Suppressor macrophage treated with lipopolysaccharide for 1 hour (primary cell): Measurements from ENCODE around the gene UBE2O.

ENCODE experiments used
- DNase-seq, 3 donors: peaks; one replicate each; pipeline ENCODE4 v3.0.0-alpha.2; 2020 to 2022

Gene UBE2O

DNA sequence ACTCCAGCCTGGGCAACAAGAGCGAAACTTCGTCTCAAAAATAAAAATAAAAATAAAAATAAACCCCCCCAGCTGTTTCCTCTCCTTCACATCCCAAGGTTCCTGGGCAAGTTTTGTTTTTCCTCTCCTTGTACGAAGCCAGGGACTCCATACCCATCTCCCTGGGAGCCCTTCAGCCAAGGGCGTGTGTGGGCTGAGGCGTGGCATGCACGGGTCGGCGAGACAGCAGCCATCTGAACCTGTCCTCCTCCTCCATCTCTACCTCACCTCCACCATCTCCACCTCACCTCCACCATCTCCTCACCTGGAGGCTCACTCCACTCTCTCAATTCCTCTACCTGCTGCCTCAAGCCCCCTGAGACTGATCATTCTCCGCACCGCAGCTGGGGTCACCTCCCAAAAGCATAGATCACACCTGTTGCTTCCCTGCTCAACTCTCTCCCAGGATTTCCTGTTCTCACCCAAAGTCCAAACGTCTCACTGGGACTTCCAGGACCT is 31.3 kb upstream of the UBE2O start:
- no peak for DNase-seq

DNA sequence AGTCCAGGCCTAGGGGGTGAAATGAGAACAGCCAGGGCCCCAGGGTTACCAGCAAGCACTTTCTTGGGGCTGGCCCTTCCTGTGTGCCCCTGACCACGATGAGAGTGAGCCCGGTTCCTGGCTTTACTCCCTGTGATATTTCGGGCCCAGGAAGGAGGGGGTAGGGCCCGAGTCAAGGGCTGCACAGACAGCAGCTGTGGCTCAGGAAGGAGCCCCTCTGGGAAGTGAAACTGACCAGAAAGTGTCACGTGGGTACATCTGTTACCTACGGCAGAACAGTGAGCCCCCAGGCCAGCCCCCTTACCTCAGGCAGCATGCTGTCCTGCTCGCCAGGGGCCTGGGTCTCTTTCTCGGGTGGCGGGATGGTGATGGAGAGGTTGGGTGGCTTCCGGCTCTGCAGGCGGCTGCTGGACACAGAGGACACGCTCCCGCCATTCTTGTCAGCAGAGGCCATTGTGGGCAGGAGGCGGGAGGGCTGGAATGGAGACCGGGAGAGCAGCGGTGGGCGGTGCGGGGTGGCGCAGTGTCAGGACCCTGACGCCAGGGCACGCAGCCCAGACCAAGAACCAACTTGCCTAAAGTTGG is 28.2 kb upstream of the UBE2O start:
- DNase-seq = peak in 1 of 3 donors; percentile 53

DNA sequence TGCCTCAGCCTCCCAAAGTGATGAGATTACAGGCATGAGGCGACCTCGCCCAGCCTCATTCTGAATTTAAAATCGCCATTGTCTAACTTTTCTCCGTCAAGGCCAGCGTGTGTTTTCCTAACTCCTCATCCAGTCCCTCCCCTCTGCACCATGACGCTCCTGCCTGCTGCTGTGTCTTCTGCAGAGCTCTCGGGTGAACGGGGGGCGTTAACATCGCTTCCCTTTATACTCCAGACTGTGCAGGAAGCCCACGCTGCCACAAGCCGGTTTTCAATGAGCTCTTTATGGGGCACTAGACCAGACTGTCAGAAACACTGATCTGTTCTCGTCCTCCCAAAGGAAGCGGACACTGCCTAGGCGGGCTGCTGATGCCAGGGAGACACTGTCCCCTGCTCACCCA is 27.7 kb upstream of the UBE2O start:
- DNase-seq = peak; percentile 56 to 59 (median 59)

DNA sequence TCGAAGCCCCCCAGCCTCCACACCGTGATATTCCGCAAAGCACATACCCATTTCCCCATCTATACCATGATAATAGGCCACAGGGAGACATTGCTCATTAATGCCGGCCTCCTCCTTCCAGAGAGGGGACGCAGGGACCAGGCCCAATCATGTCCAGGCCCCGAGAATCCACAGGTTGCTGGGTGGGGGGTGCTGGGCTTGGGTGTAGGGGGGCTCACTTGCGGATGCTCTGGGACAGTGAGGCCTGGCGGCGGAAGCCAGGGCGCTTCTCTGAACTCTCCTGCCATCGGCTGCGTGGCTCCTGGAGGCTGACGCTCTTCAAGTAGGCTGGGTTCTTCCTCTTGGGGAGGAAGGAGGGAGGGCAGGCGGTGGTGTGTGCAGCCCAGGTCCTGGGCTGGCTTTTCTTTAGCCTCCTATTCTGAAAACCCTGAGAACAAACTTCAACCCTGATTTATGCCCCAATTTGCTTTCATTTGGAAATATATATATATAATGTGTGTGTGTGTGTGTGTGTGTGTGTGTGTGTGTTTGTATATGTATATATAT is 26.6 kb upstream of the UBE2O start:
- DNase-seq = peak in 1 of 3 donors; percentile 31

DNA sequence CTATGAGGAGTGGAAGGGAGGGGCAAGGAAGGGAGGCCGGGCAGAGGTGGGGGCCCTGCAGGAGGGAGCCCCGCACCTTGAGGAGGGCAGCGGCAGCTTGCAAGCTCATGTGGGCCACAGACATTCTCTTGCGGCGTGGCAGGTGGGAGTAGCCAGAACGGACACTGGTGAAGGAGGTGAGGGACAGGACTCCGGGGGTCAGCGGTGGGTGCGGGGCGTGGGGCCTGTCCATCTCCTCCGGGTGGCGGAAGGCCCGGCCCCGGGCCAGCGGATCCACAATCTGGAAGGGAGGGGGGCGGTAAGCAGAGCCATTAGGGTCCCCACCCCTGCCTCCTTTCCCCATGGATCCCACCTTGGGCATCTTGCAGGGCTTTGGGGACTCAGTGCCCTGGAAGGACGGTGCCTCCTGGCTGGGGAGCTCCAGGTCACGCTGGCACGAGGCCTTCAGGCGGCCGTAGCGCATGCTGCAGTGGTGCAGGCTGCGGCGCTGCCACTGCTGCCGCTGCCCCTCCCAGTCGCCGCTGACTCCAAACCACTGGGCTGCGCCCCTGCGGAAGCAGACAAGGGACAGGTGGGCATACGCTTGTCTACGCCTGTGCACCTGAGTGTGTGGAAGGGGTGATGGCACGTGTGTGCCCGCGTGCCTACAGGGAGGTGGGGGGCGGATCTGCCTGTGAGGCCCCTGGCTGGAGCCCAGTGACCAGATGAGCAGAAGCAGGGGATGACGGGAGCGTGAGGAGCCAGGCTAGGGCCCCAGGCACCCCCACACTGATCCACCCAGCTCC is 26.0 kb upstream of the UBE2O start:
- no peak for DNase-seq

DNA sequence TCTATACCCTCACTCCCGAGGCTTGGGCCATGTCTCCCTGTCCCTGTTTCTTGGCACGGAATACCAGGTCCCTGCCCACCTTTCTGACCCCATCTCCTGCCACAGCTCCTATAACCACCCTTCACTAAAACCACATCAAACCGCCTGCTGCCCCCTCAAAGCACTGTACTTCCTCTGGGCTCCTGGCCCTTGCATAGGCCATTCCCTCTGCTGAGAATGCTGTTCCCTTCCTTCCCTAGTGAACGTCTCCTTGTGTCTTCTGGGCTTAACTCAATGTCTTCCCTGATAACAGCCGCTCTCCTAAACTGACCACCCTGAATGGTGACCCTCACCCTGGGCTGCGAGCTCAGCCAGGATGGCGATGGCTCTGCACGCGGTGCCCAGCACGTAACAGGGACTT is 25.1 kb upstream of the UBE2O start:
- DNase-seq = no peak

DNA sequence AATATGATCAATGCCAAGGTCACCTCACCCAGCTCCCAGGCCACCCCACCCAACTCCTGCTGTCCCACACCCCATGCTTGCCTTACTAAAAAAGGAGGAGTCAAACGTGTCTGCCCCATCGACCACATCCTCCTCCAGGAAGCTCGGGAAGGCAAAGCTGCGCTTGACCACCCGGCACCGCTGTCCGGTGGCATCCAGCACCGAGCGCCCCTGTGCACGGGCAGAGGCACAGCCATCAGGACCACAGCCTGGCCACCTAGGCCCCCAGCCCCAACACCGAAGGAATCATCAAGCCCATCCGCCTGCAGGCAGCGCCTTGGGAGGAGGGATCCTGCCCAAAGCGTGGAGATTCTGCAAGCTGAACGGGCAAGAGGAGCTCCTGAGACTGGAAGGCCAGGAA is 24.6 kb upstream of the UBE2O start:
- DNase-seq = no peak

DNA sequence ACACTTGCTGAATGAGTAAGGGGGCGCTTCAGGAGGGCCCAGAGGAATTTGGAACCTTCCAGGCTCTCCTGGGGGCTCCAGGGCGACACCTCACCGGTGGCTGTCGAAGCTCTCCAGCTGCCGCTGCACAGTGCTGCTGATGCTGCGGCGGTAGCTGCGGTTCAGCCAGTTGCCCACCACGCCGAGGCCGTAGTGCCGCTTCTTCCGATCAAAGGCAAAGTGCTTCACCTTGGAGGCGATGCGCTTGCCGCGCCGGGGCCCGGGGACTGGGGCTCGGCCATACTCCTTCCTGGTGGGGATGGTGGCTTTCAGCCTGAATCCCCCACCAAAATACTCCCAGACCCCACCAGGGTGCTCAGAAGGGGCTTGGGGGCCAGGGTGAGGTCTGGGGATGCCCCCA is 23.8 kb upstream of the UBE2O start:
- no peak for DNase-seq

DNA sequence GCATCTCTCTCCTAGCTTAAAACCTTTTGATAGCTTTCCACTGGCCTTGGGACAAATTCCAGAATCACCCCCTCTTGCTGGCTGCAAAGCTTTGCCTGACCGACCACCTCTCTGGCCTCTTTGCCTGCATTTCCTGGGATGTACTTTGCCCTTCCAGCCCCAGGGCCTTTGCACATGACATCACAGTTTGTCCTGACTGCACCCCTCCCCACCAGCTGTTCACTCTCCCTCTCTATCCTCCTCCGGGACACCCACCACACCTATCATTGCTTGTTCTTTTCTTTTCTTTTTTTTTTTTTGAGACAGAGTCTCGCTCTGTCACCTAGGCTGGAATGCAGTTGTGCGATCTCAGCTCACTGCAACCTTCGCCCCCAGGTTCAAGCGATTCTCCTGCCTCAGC is 22.4 kb upstream of the UBE2O start:
- DNase-seq = no peak

DNA sequence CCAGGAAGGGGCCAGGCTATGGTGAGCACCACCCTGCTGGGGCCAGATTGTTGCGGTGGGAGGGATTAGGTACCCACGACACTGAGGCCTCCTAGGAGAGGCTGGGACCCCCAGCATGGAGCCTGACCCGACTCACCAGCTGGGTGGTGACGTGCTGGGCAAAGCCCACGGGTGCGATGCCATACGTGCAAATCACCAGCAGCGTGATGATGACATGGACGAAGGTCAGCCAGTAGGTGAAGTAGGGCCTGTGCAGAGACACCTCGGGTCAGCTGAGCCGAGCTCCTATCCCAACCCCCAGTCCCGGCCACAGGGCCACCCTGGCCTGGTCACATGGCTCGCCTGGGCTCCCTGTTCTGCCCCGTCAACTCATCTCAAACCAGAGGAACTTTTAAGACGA is 21.9 kb upstream of the UBE2O start:
- no peak for DNase-seq

DNA sequence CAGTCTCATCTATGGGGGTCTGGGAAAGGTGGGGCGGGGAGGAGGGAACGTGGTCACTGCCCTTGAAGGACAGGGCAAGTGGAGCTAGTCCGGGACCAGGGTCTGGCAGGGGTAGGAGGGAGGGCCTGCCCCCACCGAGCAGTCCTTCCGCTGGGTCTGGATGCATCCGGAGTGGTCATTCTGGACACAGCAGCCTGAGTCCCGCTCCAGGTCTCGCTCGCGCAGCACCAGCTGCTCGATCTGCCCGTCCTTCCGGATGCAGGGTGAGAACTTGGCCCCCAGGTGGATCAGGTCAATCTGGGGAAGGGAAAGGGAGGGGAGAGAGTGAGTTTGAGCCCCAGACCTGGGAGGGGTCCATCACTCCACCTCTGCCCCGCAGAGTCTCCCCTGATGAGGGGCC is 21.3 kb upstream of the UBE2O start:
- DNase-seq = no peak

DNA sequence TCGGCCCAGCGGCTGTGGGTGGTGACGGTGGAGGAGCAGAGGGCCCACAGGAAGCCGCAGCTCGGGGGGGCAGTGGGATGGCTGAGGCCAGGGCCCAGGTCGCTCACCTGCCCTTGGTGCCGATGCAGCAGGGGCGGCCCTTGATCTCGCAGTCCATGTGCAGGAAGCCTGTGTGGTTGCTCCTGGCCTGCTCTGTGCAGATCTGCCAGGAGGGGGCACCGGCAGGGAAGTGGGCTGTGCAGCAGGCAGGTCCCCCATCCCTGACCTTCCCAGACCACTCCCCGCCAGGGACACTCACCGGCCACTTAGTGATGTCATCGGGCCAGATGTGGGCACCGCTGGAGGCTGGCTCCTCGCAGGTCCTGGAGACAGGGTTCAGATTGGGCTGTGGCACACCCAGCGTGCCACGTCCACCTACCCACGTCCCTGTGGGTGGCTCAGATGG is 20.6 kb upstream of the UBE2O start:
- DNase-seq = peak; percentile 41 to 60 (median 47)

DNA sequence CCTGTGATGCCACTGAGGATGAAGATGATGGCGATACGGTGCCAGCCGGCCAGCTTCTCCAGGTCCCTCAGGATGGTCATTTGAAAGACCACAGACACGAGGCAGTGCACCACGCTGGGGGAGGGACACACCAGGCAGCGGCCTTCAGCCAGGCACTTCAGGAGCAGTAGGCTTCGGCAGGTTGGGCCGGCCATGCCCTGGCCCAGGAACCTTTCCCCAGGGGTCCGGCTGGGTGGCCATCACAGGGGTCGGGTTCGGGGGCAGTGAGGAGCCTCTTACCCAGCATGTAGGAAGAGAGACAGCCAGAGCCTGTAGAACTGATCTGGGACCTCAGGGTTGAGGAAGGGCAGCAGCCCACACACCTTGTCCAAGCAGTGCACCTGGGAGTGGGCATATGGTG is 19.8 kb upstream of the UBE2O start:
- no peak for DNase-seq

DNA sequence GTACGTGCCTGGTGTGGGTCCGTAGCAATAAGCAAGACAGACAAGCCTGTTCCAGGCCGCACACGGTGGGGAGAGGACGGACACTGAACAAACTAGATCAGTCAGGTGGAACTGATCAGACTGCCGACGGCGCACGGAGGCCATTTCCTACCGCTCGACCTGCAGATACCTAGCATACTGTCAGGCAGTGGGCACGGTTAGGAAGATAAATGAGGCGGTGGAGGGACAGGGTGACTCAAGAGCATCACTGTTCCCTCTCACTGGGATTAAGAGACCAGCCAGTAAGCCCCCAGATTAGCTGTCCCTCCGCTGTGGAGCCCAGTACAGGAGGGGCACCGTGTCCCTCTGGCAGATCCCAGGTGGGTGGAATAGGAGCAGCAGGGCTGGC is 19.3 kb upstream of the UBE2O start:
- no peak for DNase-seq

DNA sequence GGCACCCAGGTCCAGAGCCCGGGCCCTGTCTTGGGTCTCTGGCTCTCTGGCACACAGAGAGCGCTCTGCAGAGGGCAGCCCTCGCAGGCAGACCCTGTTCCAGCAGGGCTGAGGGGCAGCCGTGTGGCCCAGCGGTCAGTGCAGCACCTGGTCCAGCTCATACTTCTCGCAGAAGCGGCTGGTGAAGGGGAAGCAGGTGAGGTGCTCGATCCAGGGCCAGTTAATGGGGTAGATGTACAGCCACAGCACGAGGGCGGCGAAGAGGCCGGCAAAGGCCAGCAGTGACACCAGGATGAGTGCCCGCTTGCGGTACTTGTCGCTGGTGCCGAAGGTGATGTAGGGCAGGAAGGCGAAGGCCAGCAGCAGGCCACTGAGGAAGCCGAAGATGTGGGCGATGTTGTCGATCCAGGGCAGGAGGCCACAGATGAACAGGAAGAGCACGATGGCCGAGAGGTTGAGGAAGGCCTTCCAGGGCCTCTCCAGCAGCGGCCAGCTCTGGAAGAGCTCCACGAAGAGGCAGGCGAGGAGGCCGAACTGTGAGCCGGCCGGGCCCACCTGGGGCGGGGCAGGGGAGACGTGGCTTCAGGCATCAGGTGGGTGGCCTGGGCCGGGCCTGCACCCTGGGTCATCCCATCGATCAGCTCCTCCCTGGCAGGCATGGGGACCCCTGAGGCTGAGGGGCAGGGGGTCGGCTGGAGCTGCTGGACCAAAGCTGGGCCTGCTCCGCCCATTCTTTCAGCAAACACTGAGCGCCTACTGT is 18.7 kb upstream of the UBE2O start:
- no peak for DNase-seq

DNA sequence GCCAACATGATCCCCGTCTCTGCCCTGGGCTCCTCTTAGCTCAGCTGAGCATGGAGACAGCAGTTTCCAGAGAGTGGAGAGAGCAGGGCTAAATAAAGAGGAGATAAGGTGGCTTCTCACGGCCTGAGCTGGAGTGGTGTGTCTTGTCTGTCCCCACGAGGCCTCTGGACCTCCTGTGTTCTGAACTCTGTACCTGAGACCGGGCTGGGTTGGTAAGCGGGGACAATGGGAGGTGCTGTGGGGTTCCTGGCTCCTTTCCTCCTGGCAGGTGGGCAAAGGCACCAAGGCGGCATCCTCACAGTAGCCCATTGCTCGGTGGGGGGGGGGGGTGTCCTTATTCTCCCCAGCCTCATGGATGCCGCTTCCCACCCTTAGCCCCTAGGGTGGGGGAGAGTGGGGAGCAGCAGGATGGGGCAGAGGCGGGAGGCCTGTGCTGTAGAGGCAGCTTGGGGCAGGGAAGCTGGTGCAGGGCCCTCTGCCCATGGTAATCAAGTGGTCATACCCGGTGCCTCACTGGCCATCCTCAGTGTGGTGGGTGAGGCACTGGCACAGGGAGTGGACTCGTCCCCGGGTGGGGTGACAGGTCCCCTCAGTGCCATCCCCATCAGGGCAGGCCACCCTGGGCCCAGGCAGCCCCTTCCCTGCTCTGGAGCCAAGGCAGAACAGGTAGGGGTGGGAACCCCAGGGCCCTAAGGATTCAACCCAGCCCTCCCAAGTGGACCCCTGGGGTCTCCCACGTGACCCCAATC is 17.2 kb upstream of the UBE2O start:
- no peak for DNase-seq

DNA sequence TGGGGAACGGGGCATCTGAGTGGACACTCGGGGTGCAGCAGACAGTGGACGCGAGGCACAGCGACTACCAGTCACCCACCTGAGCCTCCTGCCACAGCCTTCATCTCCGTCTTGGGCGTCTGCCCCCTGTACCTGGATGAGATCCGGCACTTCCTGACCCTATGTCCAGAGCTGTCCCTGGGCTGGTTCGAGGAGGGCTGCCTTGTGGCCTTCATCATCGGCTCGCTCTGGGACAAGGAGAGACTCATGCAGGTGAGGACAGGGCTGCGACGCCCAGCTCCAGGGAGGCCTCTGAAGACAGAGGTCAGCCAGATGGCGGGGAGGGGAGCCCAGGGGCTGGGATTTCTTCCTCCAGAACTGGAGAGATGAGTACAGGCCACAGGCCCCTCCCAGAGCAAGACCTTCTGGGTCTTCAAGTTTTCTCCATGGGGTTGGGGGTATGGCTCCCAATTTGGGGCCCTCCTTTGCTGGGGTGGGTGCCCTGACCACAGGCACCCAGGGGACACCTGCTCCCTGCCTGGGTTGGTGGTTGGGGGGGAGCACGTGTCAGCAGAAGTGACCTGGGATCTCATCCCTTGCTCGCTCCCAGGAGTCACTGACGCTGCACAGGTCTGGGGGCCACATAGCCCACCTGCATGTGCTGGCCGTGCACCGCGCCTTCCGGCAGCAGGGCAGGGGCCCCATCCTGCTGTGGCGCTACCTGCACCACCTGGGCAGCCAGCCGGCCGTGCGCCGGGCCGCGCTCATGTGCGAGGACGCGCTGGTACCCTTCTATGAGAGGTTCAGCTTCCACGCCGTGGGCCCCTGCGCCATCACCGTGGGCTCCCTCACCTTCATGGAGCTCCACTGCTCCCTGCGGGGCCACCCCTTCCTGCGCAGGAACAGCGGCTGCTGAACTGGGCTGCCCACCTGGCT is 16.4 kb upstream of the UBE2O start:
- DNase-seq = no peak

DNA sequence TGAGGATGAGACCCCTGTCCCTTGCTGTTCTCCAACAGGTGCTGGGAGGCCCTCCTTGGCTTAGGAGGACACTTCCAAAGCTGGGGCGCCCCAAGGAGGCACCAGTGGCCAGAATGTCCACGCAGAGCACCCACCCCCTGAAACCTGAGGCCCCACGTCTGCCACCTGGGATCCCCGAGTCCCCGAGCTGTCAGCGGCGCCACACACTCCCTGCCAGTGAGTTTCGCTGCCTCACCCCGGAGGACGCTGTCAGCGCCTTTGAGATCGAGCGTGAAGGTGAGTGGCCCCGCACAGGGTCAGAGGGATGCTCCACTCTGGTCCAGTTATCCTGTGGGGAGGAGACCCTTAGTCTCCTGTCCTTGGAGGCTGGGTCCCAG is 15.7 kb upstream of the UBE2O start:
- DNase-seq = no peak

DNA sequence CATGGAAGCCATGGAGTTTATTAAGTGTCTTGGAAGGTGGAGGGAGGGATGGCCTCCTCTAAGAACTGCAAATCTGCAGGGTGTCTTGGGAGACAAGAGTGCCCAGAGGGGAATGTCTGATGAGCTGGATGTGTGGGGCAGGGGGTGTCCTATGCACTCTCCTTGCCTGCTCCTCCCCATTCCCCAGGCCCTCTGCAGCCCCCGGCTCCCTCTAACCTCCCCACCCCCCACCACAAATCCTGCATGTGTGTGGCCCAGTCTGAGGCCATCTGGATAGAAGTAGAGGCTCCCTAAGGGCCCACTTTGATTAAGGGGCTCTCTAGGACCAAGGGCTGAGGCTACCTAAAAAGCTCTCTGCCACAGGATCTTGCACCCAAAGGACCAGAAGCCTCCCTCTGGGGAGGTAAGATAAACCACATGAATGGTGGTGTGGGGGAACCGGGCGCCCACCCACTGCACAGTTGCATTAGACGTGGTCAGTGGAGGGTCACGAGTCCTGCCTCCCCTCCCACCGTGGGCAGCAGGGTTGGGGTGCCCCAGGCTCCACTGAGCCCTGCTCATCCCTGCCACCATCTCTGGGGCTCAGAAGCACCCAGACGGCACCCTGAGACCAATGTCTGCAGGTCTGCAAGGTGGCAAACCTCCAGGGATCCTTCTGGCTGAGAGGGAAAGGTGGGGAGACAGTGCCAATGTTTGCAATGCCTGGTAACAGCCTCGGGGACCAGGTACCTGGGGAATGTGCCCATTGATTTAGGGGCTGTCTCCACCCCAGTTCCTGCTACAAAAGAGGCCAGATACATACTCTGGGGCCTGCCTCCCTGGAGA is 15.1 kb upstream of the UBE2O start:
- no peak for DNase-seq

DNA sequence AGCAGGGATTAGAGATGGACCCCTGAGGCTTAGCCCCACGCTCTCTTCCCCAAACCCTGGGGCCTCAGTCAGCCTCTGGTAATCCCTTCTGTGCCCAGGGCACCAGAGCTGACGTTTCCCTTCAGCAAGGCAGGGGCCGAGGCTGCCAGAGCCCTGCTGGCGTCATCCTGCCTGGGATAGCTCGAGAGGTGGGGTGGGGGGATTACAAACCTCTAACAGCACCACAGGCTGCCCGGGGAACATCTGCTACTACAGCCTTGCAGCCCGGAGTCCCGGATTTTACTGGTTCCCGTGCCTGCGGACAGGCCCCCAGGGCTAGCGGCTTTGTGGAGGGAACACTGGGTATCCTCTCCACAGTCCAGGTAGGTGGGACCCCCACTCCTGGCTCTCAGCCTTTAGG is 14.4 kb upstream of the UBE2O start, which contains the start of gene AANAT:
TSS of gene AANAT (plus strand) at position 238 of the 400 bp plus-strand sequence. CDS start 1,144 bp downstream, outside the sequence.
- DNase-seq = no peak

DNA sequence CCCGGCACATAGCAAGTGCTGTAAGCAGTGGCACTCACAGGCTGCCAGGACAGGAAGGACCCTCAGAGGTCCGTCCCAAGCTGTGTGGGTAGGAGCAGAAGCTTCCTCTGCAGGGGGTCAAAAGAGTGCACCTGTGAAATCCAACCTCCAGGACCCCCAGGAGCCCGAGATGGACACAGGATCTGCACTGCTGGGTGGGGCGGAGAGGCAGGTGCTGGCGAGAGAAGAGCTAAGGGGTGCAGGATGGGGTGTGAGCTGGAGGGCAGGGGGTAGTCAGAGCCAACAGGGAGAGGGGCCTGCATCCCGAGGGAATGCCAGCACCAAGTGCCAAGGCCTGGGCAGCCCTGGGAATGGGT is 13.8 kb upstream of the UBE2O start:
- DNase-seq = no peak
